ENCODE data around the gene TAF11L14. TPM values are rescaled to one million over a fixed set of nuclear protein-coding genes. Genes with fewer than 3 reads are reported as not detected.
"Not testable (repeated sequence)": the region's sequence is repeated elsewhere in the genome, so short reads cannot be mapped to it uniquely, and the experiment has no call there.

Gene TAF11L14
- total RNA-seq, result not detected

DNA sequence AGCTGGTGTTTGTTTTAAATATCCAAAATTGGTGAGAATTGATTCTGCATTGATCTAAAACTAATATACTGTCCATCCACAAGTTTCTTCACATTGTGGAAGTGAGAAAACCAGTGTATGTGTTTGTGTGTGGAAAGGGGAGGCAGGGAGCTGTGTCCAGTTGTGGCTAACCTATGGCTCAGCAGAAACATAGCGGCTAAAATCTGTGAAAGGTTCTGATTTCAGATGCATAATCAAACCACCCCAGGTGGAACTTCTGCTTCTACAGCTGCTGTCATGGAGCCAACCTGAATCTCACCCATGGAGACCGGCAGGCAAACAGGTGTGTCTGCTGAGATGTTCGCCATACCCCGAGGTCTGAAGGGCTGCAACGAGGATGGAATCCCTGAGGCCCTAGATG is at the start of gene TAF11L14:
Gene TAF11L14 (plus strand): TSS at position 301 of the 400 bp plus-strand sequence.
- DNase-seq, result no peak

DNA sequence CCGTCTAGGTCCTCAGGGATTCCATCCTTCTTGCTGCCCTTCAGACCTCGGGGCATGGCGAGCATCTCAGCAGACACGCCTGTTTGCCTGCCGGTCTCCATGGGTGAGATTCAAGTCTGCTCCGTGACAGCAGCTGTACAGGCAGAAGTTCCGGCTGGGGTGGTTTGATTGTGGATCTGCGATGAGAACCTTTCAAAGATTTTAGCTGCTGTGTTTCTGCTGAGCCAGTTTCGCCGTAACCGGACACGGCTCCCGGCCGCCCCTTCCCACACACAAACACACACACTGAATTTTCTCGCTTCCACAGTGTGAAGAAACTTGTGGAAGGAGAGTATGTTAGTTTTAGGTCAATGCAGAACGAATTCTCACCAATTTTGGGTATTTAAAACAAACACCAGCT is 48.6 kb upstream of the TAF11L14 start, which contains the start of gene TAF11L7:
Gene TAF11L7 (minus strand): TSS at position 101 of the 400 bp plus-strand sequence.
- DNase-seq, result not testable (repeated sequence)

DNA sequence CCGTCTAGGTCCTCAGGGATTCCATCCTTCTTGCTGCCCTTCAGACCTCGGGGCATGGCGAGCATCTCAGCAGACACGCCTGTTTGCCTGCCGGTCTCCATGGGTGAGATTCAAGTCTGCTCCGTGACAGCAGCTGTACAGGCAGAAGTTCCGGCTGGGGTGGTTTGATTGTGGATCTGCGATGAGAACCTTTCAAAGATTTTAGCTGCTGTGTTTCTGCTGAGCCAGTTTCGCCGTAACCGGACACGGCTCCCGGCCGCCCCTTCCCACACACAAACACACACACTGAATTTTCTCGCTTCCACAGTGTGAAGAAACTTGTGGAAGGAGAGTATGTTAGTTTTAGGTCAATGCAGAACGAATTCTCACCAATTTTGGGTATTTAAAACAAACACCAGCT is 43.4 kb upstream of the TAF11L14 start, which contains the start of gene TAF11L8:
Gene TAF11L8 (minus strand): TSS at position 101 of the 400 bp plus-strand sequence.
- not testable (repeated sequence) for DNase-seq

DNA sequence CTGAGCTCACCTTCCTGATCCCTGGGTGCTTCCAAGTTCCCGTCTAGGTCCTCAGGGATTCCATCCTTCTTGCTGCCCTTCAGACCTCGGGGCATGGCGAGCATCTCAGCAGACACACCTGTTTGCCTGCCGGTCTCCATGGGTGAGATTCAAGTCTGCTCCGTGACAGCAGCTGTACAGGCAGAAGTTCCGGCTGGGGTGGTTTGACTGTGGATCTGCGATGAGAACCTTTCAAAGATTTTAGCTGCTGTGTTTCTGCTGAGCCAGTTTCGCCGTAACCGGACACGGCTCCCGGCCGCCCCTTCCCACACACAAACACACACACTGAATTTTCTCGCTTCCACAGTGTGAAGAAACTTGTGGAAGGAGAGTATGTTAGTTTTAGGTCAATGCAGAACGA is 40.0 kb upstream of the TAF11L14 start, which contains the start of gene TAF11L9:
Gene TAF11L9 (minus strand): TSS at position 140 of the 400 bp plus-strand sequence.
- not testable (repeated sequence) for DNase-seq

DNA sequence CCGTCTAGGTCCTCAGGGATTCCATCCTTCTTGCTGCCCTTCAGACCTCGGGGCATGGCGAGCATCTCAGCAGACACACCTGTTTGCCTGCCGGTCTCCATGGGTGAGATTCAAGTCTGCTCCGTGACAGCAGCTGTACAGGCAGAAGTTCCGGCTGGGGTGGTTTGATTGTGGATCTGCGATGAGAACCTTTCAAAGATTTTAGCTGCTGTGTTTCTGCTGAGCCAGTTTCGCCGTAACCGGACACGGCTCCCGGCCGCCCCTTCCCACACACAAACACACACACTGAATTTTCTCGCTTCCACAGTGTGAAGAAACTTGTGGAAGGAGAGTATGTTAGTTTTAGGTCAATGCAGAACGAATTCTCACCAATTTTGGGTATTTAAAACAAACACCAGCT is 36.5 kb upstream of the TAF11L14 start, which contains the start of gene TAF11L10:
Gene TAF11L10 (minus strand): TSS at position 101 of the 400 bp plus-strand sequence.
- not testable (repeated sequence) for DNase-seq

DNA sequence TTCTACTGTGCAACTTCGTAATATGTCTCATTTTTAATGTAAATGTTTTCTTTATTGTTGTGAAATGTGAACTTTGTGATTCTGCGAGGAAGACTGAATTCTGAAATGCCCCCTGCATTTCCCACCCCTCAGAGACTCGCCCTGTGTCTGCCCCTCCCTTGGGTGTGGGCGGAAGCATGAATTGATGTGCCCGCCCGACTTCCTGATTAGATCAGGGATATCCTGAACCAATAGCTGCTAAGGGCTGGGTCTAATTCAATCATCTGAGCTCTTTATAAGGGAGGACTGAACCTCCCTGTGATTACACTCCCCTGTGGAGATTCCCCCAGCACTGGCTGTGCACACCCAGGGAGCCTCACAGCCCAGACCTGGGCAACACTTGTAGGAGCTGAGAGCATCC is 30.4 kb upstream of the TAF11L14 start, which contains the start of gene TAF11L11:
Gene TAF11L11 (plus strand): TSS at position 304 of the 400 bp plus-strand sequence.
- DNase-seq, result not testable (repeated sequence)

DNA sequence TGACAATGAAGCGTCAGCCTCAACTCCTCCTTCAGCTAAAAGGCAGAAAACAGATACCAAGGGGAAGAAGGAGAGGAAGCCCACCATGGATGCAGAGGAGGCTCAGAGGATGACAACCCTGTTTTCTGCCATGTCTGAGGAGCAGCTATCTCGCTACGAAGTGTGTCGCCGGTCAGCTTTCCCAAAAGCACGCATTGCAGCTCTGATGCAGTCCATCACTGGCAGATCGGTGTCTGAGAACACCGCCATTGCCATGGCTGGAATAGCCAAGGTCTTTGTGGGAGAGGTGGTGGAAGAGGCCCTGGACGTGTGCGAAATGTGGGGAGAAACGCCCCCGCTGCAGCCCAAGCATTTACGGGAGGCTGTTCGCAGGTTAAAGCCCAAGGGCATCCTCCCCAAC is 29.3 kb upstream of the TAF11L14 start:
- no peak for DNase-seq

DNA sequence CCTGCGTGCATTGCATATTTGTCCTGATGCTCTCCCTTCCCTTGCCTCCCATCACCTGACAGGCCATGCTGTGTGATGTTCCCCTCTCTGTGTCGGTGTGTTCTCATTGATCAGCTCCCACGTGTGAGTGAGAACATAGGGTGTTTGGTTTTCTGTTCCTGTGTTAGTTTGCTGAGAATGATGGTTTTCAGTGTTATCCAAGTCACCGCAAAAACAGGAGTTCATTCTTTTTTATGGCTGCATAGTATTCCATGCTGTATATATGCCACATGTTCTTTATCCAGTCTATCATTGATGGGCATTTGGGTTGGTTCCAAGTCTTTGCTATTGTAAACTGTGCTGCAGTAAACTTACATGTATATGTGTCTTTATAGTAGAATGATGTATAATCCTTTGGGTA is 26.8 kb upstream of the TAF11L14 start:
- not testable (repeated sequence) for DNase-seq

DNA sequence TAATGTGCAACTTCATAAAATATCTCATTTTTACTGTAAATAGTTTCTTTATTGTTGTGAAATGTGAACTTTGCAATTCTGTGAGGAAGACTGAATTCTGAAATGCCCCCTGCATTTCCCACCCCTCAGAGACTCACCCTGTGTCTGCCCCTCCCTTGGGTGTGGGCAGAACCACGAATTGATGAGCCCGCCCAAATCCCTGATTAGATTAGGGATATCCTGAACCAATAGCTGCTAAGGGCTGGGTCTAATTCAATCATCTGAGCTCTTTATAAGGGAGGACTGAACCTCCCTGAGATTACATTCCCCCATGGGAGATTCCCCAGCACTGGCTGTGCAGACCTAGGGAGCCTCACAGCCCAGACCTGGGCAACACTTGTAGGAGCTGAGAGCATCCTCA is 24.2 kb upstream of the TAF11L14 start, which contains the start of gene TAF11L12:
Gene TAF11L12 (plus strand): TSS at position 301 of the 400 bp plus-strand sequence.
- DNase-seq, result not testable (repeated sequence)

DNA sequence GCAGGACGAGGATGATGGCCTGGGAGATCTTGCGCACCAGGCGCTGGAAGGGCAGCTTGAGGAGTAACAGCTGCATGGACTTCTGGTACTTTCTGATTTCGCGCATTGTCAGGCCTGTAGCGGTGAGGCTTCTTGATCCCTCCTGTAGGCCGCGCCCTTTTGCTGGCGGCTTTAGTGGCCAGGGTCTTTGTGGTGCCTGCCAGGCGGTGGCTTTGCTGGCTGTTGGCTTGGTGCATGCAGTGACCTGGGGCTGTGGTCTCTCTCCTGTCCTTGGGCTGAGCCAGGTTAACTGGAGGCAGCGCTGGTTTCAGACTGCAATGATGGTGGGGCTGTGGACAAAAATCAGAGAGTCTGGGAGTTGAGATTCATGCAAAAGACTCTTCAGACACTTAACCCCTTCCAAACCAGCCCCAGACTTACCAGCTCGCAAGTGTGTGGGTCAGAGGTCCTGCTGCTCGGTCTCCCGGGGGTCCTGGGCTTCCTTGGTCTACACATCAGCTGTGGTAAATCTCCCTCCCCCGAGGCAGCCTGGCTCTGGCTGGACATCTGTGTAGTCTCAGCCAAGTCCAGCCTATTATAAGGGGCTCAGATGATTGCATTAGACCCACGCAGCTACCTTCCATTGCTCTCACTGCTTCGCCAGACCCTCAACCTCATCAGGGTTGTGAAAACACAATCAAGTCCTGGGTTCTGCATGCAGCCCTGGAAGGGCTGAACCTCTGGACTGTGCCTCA is 19.2 kb upstream of the TAF11L14 start:
- no peak for DNase-seq

DNA sequence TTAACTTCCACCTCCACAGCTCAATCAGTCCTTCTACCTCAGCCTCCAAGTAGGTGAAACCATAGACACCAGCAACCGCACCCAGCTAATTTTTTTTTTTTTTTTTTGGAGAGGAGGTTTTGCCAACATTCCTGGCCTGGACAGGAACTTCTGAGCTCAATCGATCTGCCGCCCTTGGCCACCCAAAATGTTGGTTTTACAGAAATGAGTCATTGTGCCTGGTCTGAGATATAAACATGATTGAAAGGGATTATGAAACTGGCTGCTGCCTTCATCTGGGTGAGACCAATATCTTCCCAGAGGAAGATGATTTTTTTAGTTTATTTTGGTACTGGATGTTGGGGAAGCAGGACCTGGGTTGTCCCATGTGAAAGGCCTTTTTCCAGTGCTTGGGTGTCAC is 14.9 kb upstream of the TAF11L14 start:
- DNase-seq, result no peak

DNA sequence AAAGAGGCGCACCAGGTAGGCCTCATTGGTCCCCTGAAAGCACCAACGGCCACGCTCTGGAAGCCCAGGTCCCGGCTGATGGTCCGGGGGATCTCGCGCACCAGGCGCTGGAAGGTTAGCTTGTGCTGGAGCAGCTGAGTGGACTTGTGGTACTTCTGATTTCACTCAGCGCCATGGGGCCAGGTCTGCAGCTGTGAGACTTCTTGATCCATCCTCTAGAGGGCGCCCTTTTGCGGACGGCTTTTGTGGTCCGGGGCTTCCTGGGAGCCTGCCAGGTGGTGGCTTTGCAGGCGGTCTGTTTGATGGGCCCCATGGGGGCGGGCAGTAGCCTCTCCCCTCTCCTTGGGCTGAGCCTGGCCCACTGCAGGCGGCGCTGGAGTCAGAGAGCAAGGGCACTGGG is 13.6 kb upstream of the TAF11L14 start:
- no peak for DNase-seq

DNA sequence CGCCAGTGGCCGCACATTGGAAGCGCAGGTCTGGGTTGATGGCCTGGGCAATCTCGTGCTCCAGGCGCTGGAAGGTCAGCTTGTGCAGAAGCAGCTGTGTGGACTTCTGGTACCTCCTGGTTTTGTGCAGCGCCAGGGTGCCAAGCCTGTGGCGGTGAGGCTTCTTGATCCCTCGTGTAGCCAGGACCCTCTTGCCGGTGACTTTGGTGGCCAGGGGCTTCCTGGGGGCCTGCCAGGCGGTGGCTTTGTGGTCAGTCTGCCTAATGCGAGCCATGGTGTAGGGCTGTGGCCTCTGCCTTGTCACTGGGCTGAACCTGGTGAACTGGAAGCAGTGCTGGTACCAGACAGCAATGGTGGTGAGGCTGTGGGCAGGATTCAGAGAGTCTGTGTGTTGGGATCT is 8.6 kb upstream of the TAF11L14 start:
- DNase-seq, result no peak

DNA sequence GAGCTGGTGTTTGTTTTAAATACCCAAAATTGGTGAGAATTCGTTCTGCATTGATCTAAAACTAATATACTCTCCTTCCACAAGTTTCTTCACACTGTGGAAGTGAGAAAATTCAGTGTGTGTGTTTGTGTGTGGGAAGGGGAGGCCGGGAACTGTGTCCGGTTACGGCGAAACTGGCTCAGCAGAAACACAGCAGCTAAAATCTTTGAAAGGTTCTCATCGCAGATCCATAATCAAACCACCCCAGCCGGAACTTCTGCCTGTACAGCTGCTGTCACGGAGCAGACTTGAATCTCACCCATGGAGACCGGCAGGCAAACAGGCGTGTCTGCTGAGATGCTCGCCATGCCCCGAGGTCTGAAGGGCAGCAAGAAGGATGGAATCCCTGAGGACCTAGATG is 2.5 kb upstream of the TAF11L14 start, which contains the start of gene TAF11L13:
Gene TAF11L13 (plus strand): TSS at position 301 of the 400 bp plus-strand sequence.
- not testable (repeated sequence) for DNase-seq

DNA sequence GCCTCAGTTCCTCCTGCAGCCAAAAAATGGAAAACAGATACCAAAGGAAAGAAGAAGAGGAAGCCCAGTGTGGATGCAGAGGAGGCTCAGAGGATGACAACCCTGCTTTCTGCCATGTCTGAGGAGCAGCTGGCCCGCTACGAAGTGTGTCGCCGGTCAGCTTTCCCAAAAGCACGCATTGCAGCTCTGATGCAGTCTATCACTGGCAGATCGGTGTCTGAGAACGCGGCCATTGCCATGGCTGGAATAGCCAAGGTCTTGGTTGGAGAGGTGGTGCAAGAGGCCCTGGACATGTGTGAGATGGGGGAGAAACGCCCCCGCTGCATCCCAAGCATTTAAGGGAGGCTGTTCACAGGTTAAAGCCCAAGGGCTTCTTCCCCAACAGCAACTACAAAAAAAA is 15.0 kb downstream of the TAF11L14 start:
- not testable (repeated sequence) for DNase-seq

DNA sequence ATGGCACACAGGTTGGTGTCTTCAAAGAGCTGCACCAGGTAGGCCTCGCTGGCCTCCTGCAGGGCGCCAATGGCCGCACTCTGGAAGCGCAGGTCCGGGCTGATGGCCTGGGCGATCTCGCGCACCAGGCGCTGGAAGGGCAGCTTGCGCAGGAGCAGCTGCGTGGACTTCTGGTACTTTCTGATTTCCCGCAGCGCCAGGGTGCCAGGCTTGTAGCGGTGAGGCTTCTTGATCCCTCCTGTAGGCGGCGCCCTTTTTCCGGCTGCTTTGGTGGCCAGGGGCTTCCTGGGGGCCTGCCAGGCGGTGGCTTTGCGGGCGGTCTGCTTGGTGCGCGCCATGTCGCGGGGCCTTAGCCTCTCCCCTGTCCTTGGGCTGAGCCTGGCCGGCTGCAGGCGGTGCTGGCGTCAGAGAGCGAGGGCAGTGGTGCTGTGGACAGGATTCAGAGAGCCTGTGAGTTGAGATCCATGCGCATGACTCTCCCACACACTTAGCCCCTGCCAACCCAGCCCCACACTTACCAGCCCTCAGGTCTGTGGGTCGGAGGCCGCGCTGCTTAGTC is 21.0 kb downstream of the TAF11L14 start:
- DNase-seq, result not testable (repeated sequence)

DNA sequence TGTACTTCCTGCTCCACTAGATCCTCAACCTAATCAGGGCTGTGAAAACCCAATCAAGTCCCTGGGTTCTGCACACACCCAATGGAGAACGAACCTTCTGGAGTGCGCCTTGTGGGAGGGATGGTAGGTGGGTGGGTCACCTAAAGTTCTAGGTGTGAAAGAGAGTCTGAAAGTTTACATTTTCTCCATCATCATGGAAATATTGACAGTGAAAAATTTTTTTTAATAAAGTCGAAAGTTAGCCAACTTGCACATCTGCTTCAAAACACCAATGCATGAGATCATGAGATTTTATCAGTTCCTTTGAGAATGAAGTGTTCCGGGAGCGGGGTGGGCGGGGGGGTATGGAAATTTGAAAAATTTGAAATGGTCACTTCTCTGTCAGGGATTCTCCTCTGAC is 21.7 kb downstream of the TAF11L14 start:
- DNase-seq, result no peak

DNA sequence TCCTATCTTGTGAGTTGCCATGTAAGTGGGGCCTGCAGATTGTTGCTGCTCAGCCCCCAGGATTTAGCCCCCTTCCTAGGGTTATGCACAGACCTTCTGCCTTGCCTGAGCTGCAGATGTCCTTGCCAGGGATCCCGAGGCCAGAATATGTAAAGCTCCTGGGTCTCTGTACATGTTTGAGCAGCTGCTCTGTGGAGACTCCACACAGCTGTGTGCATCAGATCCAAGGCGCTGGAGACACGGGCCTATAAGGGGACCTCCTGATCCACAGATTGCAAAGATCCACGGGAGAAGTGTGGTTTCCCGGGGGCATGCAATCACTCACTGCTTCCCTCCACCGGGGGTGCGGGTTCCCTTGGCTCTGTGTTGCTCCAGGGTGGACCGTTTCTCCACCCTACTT is 28.9 kb downstream of the TAF11L14 start:
- no peak for DNase-seq

DNA sequence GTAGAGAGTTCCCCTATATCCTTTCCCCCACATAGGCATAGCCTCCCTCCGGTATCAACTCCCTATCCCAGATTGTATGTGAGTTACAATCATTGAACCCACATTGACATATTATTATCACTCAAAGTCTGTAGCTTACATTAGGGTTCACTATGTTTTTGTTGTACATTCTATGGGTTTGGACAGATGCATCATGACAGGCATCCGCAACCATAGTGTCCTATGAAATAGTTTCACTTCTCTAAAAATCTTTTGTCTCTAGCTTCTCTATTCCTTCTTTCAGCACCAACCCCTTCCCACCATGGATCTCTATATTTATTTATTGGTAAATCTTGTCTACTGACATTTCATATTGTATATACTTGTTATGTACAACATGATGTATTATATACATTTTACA is 31.6 kb downstream of the TAF11L14 start:
- no peak for DNase-seq

DNA sequence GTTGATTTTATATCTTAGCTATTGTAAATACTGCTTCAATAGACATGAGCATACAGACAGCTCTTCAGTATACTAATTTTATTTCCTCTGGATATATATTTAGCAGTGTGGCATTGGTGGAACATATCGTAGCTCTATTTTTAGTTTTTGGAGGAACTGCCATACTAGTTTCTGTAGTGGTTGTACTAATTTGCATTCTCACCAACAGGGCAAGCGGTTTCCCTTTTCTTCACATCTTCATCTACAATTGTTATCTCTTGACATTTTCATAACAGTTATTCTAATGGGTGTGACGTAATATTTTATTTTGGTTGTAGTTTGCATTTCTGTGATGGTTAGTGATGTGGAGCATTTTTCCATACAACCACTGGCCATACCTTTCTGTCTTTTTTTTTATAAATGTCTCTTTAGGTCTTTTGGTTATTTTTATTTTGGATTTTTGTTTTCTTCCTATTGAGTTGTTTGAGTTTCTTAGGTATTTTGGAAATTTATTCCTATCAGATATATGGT is 32.5 kb downstream of the TAF11L14 start:
- DNase-seq, result no peak

DNA sequence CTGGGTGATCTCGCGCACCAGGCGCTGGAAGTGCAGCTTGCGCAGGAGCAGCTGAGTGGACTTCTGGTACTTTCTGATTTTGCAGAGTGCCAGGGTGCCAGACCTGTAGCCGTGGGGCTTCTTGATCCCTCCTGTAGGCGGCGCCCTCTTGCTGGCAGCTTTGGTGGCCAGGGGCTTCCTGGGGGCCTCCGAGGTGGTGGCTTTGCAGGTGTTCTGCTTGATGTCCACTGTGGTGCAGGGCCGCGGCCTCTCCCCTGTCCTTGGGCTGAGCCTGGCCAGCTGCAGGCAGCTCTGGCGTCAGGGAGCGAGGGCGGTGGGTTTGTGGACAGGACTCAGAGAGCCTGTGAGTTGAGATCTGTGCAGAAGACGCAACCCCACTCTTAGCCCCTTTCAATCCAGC is 36.1 kb downstream of the TAF11L14 start:
- DNase-seq, result no peak

DNA sequence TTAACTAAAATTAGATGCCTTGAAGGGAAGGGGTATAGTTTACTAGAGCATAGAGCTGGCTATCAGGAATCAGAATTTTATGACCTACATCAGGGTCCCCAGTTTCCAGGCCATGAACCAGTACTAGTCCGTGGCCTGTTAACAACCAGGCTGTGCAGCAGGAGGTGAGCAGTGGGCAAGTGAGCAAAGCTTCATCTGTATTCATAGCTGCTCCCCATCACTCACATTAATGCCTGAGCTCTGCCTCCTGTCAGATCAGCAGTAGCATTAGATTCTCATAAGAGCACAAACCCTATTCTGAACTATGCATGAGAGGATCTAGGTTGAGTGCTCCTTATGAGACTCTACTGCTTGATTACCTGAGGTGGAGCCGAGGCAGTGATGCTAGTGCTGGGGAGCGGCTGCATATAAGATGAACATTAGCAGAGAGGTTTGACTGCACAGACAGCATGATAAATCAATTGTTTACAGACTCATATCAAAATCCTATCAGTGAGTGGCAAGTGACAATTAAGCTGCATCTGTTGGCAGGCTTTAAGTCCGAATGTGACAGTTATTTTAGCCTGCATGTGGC is 44.6 kb downstream of the TAF11L14 start:
- no peak for DNase-seq
